Mesodermal cell (in vitro differentiated cells): ENCODE data around the gene JMJD7.

Experiments
- H3K27ac ChIP-seq: 2 replicates; pipeline ENCODE4 v1.7.0; 2013; ENCODE audit warnings: mild to moderate bottlenecking, low read depth, low read length, moderate library complexity; ENCODE audit not compliant: severe bottlenecking
- H3K36me3 ChIP-seq: 2 replicates; pipeline ENCODE4 v1.7.1; 2013; ENCODE audit warnings: mild to moderate bottlenecking, low read length, moderate library complexity; ENCODE audit not compliant: control insufficient read depth, insufficient read depth
- H3K4me1 ChIP-seq: one replicate; pipeline ENCODE4 v1.7.1; 2013; ENCODE audit warnings: mild to moderate bottlenecking, low read length; ENCODE audit not compliant: insufficient read depth, control insufficient read depth, poor library complexity, severe bottlenecking
- H3K4me3 ChIP-seq: 2 replicates; pipeline ENCODE4 v1.7.0; 2013; ENCODE audit warnings: low read length, control low read depth, mild to moderate bottlenecking; ENCODE audit not compliant: insufficient read depth, poor library complexity, severe bottlenecking; ENCODE audit errors: extremely low read depth
- H3K9me3 ChIP-seq: 2 replicates; pipeline ENCODE4 v1.7.1; 2013; ENCODE audit warnings: mild to moderate bottlenecking, low read length, moderate library complexity; ENCODE audit not compliant: control insufficient read depth
- WGBS, 2 experiments: methylation state at CpG; one replicate each; pipeline ENCODE4 v1.1.5; 2013; ENCODE audit warnings: missing lambda C conversion rate in 2 of 2; ENCODE audit not compliant: insufficient coverage in 2 of 2; 5-methylcytosine and 5-hydroxymethylcytosine counted together

JMJD7 gene

DNA sequence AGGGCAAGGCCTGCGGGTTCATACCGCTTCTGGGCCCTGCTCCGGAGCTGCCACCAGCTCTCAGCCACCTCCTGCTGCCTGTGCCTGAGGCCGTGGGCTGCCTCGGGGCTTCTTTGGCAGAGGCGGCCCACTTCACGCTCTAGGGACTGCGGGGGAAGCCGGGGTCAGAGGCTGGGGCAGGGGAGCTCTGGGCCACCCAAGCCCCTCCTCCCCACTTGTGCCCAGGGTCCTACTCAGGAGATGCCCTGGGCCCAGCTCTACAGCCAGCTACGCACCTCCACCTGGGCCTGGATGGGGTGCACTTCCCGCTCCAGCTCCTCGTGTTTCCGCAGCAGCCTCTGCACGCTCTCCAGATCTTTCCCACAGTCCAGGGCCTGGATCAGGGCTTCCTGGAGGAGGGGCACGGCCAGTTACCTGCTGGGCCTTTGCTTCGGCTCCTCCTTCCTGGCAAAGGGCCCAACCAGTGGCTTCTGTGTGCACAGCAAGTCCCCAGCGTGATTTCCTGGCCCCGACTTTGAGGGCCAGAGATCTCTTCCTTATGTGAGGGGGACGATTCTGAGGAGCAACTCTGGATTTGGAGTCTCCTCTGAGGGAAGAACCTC is 34.7 kb downstream of the JMJD7 start:
- Histone ChIP-seq H3K4me1 (peaks cover 10% of the 10 kb centered on the region), H3K27ac (no peak overlapping the region), H3K4me3 (no peak overlapping the region), H3K9me3 (no peaks in the 10 kb centered on the region), H3K36me3 (no peaks in the 10 kb centered on the region)
- WGBS, 2 experiments, result 67 to 72% methylated on average over 12 to 14 of the region's 19 CpGs

DNA sequence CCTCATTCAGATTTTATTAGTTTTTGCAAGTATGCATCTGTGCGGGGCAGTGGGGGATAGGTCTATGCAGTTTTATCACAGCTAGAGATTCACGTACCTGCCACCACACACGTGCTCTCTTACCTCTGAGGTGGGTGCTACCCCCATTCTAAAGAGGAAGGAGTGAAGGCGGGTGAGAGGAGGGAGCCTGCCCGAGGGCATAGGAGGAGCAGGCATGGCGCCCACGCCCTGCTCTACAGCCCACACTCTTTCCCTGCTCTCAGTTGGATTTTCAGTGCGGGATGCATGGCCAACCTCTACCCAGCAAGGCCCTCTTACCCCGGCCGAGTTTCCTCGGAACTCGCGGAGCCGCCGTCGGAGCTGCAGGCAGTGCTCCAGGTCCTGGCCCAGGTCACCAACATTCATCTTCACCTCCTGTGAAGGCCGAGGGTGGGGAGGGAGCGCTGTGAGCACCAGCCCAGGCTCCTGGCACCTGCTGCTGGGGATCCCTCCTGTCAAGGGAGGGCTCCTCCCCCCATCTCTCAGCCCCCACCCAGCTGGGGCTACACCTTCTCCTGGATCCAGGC is 37.7 kb downstream of the JMJD7 start:
- H3K4me1 ChIP-seq, result peaks cover 10% of the 10 kb centered on the region
- no peaks in the 10 kb centered on the region for H3K36me3 ChIP-seq
- WGBS, 2 experiments, result 79 to 95% methylated on average over 8 to 15 of the region's 18 CpGs
- H3K9me3 ChIP-seq, result no peaks in the 10 kb centered on the region
- no peak overlapping the region for H3K4me3 ChIP-seq
- H3K27ac ChIP-seq, result no peak overlapping the region

DNA sequence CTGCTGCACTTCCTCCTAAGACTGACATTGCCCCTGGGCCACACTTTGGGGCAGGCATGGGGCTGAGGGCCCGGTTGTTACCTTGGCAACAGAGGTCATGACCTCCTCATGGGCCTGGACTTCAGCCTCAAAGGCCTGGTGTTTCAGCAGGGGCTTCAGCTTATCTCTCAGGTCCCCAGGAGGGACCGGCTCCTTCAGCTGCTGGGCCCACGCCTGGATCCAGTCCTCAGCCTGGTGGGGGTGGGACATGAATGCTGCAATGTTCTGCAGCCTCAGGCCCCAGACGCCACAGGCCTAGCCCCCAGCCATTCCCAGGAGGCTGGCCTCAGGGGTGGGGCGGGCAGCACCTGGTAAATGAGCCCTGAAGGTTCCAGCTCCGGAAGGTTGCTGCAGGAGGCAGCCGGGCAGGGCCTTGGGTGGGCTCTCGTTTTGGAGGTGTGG is 38.4 kb downstream of the JMJD7 start:
- H3K4me1 ChIP-seq, result peaks cover 10% of the 10 kb centered on the region
- peak overlapping the region; percentile 43 for H3K27ac ChIP-seq
- H3K9me3 ChIP-seq, result no peaks in the 10 kb centered on the region
- no peaks in the 10 kb centered on the region for H3K36me3 ChIP-seq
- no peak overlapping the region for H3K4me3 ChIP-seq
- WGBS, 2 experiments, result 69 to 77% methylated on average over 5 to 6 of the region's 8 CpGs

DNA sequence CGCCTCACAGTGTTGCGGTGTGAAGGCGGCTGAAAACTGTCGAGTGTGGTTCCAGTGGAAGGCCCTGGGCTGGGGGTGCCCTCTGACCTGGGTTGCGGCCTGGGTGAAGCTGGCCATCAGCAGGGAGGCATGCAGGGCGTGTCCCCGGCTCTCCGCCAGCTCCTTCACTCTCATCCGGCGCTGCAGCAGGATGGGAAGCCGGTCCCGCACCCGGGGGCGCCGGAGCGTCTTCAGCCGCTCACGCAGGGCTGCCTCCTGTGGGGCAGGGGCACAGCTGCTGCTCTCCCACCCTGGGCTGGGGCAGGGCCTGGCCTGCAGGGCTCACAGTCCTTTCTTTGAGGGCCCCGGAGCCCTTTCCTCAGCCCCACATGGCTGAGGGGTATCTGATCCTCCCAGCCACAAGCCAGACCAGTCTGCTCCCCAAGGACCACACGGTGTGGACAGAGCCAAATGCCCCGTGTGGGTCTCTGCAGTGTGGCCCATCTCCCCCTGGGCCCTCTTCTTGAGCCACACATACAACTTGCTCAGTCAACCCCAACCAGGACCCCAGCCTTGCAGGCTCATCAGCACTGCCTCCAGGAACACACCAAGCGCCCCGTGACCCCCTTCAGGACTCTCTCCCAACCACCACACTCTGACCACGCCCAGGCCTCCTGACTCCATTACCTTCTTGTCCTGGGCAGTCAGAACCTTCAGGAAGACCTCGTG is 39.1 kb downstream of the JMJD7 start:
- WGBS, 2 experiments, result 88 to 92% methylated on average over 16 to 22 of the region's 25 CpGs

DNA sequence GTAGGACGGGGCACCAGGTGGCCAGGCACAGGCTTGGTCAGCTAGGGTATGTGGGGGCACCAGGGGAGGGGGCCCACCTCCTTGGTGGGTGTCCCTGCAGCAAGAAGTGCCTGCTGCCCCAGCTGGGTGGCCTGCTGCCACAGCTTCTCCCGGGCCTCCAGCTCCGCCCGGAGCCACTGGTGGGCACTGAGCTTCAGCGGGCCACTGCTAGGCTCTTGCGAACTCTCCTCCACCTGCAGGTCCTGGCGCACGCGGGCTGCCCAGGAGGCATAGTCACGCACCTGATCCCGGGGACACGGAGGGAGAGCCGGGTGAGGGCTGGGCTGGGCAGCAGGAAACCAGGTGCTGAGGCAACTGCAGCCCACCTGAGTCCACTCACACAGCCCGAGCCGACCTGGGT is 40.4 kb downstream of the JMJD7 start:
- 95 to 99% methylated on average over 6 to 14 of the region's 15 CpGs for WGBS, 2 experiments
- no peak overlapping the region for H3K4me3 ChIP-seq
- no peaks in the 10 kb centered on the region for H3K36me3 ChIP-seq
- no peaks in the 10 kb centered on the region for H3K9me3 ChIP-seq
- H3K27ac ChIP-seq, result no peak overlapping the region
- H3K4me1 ChIP-seq, result peaks cover 10% of the 10 kb centered on the region

More for the DNA sequence above, 39.1 kb downstream of the JMJD7 start:
- Histone ChIP-seq H3K9me3 (no peaks in the 10 kb centered on the region), H3K36me3 (no peaks in the 10 kb centered on the region), H3K4me3 (no peak overlapping the region), H3K4me1 (peaks cover 10% of the 10 kb centered on the region), H3K27ac (peak overlapping the region; percentile 43)

DNA sequence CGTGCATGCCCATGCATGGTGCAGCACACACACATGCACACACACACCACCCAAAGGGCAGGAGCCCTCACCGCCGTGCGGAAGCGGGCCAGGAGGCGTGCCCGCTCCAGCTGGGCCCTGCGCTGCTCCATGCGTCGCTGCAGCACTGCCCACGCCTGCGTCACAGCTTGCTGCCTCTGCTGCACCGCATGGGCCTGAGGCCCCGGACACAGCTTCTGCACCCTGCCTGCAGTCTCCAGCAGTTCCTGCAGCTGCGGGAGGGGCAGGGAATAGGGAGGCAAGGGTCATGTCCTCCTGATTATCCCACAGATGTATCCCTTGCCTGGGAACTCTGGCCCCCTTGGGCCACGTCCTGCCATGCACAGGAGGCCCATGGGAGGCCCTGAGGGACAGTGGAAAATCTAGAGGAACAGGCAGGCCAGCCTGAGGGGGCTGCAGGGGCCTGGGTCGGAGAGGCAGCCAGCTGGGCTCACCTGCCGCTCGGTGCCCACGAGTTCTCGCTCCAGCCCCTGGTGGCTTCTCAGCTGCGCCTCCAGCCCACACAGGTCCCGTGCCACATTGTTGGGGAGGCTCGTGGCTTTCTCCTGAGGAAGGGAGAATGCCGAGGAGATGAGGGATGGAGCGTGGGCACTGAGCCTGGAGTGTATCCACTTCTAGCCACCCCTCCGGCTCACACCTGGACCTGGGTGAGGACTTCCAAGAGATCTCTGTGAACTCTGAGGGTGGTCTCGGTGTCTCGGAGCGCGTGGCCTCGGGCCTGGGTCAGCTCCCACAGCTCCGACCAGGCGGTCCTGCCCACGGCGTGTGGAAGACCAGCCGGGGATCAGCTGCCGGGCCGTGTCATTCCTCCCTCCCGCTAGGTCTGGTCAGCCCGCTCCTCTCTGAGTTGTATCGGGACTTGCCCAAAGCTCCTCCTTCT is 42.1 kb downstream of the JMJD7 start:
- H3K4me1 ChIP-seq, result peaks cover 10% of the 10 kb centered on the region
- WGBS, 2 experiments, result 92 to 93% methylated on average over 30 to 38 of the region's 42 CpGs
- H3K4me3 ChIP-seq, result no peak overlapping the region
- no peaks in the 10 kb centered on the region for H3K36me3 ChIP-seq
- no peaks in the 10 kb centered on the region for H3K9me3 ChIP-seq
- no peak overlapping the region for H3K27ac ChIP-seq

DNA sequence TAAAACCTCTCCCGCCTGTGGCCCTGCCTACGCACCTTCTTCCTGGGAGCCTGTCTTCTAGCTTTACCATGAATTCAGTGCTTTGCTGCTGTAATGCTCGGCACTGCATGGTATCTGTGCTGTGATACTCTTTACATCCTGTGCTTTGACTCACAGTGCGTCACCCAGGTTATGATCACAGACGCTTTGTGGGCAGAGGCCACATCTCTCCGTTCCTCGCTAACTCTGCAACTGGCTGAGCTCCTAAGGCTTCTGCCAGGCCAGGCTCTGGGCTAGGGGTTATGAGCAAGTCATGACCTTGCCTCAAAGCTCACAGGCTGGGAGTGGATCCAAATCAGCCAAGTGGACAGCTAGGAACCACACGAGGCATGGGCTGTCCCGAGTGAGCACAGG is 42.8 kb downstream of the JMJD7 start:
- H3K4me3 ChIP-seq, result no peak overlapping the region
- H3K27ac ChIP-seq, result no peak overlapping the region
- no peaks in the 10 kb centered on the region for H3K36me3 ChIP-seq
- no peaks in the 10 kb centered on the region for H3K9me3 ChIP-seq
- 84 to 92% methylated on average over 9 of the region's 9 CpGs for WGBS, 2 experiments
- peaks cover 10% of the 10 kb centered on the region for H3K4me1 ChIP-seq

DNA sequence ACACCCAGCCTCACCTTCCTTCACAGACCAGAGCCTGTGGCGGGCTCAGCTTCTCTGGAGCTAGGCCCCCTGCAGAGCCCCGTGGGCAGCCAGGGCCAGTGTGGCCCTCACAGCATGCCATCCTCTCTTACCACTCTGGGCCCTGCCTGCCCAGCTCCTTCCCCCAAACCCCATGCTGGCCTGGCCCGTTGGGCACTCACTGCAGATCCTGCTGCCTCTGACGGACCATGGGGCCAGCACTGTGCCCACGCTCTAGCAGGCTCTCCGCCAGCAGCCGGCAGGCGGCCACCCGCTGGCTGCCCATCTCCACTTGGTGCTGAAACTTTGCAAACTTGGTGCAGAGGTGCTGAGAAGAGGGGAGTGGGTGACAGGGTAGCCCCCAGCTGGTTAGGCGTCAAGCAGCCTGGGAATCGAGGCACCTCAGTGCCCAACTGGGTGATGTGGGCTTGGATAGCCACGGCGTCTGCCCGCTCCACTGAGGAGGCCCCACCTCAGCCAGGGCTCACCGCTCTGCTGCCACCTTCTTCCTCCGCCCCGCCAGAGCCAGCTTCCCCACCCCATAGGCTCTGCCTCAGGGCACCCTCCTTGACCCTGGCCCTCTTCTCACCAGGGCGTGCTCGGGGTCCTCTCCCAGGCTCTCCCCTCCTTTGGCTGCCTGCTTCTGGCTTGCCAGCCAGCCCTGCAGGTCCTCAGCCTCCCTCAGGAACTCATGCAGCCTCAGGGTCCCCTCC is 43.4 kb downstream of the JMJD7 start:
- H3K4me1 ChIP-seq, result peaks cover 6% of the 10 kb centered on the region
- H3K36me3 ChIP-seq, result no peaks in the 10 kb centered on the region
- no peaks in the 10 kb centered on the region for H3K9me3 ChIP-seq
- no peak overlapping the region for H3K4me3 ChIP-seq
- no peak overlapping the region for H3K27ac ChIP-seq
- 89 to 93% methylated on average over 11 to 19 of the region's 19 CpGs for whole genome bisulfite sequencing, 2 experiments

DNA sequence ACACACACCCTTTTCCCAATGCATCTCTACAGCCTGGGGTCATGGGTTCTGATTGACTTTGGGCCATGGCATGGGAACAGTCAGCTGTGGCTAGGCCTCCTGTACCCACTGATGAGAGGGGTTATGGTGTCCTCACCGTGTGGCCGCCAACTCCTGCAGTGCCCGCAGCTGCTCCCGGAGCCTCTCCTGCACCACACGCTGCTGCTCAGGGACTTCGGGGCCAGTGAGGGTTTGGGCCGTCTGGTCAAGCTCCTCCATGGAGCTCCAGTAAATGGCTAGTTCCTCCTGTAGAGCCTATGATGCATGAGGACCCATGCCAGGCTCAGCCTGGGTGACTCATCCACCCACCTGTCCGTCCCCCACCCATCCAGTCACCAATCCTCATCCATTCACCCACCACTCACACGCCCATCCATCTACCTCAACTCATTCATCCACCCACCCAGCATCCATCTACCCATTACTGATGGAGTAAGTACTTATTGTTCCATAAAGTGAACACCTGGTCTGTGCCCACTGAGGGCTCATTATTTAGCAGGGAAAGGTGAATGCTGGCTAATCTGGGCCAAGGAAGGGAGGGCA is 44.4 kb downstream of the JMJD7 start:
- Histone ChIP-seq H3K9me3 (no peaks in the 10 kb centered on the region), H3K4me3 (no peak overlapping the region), H3K27ac (no peak overlapping the region), H3K4me1 (no peaks in the 10 kb centered on the region), H3K36me3 (no peaks in the 10 kb centered on the region)
- 92 to 97% methylated on average over 7 to 9 of the region's 9 CpGs for WGBS, 2 experiments

DNA sequence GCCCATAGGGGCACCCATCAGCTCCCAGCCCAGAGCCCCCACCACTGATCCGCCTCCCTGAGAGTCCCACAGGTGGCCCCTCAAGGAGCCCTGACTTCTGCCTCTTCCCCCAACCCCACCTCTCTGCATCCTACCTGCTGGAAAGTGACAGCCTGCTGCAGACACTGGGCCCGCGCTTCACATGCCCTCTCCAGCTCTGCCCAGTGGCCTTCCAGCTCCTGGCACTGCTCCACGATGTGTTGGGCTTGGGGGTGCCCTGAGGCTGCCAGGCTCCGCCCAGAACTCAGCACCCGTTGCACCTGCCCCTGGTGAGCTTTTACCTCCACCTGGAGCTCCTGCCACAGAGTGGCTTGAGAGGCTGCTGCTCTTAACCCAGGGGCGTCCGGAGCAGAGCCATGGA is 45.8 kb downstream of the JMJD7 start:
- Histone ChIP-seq H3K9me3 (no peaks in the 10 kb centered on the region), H3K4me1 (no peaks in the 10 kb centered on the region), H3K36me3 (no peaks in the 10 kb centered on the region), H3K4me3 (no peak overlapping the region), H3K27ac (no peak overlapping the region)
- 91 to 94% methylated on average over 6 to 8 of the region's 8 CpGs for WGBS, 2 experiments
